Measurements from ENCODE around the gene OSBPL5.

OSBPL5 gene

DNA sequence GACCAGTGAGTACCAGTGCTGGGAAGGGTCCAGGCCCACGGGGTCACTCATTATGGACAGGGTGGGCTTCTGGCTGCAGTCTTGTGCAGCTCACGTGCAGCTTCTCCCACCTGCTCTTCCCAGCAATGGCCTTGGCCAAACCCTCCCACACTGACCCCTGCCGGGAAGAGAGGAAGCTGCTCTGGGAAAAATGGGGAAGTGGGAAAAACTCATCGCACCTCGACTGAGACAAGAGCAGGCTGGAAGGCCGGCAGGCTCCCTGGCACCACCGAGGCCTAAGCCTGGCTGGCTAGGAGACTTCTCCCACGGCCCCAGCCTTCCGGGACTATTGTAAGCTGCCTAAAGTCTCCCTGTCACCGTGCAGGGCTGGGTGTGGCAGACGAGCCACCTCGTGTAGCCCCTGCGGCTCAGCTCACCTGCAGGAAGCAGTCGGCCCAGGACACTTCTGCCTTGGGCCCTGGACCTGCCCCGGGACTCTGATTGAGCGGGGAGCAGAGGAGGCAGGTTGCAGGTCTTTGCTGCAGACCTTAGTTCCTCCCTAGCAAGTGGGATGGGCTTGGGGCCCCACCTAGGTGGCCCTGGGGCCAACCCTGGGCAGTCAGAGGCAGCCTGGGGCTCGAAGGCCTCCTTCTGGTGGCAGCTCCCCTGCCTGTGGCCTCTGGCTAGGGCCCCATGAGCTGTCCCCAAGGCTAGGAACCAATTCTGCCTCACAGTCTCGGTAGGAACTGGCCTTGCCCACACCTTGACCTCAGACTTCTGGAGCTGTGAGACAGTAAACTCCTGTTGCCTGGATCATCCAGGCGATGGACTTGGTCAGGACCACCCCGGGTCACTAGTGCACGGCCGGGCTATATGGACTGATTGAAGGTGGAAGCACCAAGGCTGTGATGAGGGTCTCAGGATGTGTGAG lies 30.4 kb upstream of the OSBPL5 start:
- Histone ChIP-seq H3K4me1 (ENCODE audit: control insufficient read depth in 1 of 2, insufficient read depth in 1 of 2, low read depth in 1 of 2, low read length in 1 of 2) (no peaks in the 10 kb centered on the region), H3K27ac (no peak overlapping the region), H3K27me3 (peaks cover 23% of the 10 kb centered on the region), H3K36me3 (no peaks in the 10 kb centered on the region), H3K4me3 (ENCODE audit: low read depth in 1 of 2, low read length in 1 of 2) (no peak overlapping the region), H3K9me3 (no peaks in the 10 kb centered on the region)
- no peak for TF ChIP-seq CTCF (IDR thresholded peaks at IDR 0.05)

DNA sequence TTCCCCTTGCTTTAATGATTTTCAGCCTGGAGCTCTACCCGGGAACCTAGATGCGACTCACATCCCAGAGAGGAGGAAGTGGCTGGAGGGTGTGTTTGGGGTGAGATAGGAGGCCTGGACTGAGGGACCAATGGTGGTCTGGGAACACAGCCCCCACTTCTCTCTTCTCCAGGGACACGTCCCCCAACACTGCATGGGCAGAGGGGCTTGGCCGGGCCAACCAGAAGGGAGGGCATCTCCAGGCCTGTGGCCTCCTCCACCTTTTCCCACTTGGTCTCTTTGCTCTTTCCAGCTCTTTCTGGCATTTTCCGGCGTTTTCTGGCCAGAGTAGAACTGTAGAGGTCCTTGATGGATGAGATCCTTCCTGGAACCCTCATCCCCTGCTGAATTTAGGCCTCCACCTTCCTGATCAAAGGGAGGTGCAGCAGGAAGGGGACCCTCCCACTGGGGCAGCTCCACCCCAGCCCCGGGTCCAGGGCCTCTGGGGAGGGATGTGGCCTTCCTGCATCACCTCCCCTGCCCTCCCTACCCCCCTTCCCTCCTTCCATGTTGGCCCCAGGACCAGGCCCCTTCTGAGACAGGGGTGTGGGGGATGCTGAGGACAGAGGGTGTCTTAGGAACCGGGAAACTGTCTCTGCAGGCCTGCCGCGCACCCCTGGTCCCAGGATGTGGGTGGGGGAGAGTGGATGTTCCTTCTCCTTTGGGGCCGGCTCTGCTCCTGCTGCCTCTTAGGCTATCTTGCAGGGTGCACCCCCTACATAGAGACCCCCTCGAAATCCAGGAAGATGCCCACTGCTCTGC lies 29.1 kb upstream of the OSBPL5 start:
- Histone ChIP-seq H3K27ac (no peak overlapping the region), H3K4me3 (ENCODE audit: low read depth in 1 of 2, low read length in 1 of 2) (no peak overlapping the region), H3K27me3 (peaks cover 11% of the 10 kb centered on the region), H3K9me3 (no peaks in the 10 kb centered on the region), H3K4me1 (ENCODE audit: control insufficient read depth in 1 of 2, insufficient read depth in 1 of 2, low read depth in 1 of 2, low read length in 1 of 2) (no peaks in the 10 kb centered on the region), H3K36me3 (no peaks in the 10 kb centered on the region)
- no peak for TF ChIP-seq CTCF (IDR thresholded peaks at IDR 0.05)

GRCh38 chr11:3193373-3194015 lies 28.4 kb upstream of the OSBPL5 start:
- Histone ChIP-seq H3K27ac (no peak overlapping the region), H3K27me3 (peaks cover 11% of the 10 kb centered on the region), H3K9me3 (no peaks in the 10 kb centered on the region), H3K4me3 (ENCODE audit: low read depth in 1 of 2, low read length in 1 of 2) (no peak overlapping the region), H3K36me3 (no peaks in the 10 kb centered on the region), H3K4me1 (ENCODE audit: control insufficient read depth in 1 of 2, insufficient read depth in 1 of 2, low read depth in 1 of 2, low read length in 1 of 2) (no peaks in the 10 kb centered on the region)
- no peak for TF ChIP-seq CTCF (IDR thresholded peaks at IDR 0.05)

DNA sequence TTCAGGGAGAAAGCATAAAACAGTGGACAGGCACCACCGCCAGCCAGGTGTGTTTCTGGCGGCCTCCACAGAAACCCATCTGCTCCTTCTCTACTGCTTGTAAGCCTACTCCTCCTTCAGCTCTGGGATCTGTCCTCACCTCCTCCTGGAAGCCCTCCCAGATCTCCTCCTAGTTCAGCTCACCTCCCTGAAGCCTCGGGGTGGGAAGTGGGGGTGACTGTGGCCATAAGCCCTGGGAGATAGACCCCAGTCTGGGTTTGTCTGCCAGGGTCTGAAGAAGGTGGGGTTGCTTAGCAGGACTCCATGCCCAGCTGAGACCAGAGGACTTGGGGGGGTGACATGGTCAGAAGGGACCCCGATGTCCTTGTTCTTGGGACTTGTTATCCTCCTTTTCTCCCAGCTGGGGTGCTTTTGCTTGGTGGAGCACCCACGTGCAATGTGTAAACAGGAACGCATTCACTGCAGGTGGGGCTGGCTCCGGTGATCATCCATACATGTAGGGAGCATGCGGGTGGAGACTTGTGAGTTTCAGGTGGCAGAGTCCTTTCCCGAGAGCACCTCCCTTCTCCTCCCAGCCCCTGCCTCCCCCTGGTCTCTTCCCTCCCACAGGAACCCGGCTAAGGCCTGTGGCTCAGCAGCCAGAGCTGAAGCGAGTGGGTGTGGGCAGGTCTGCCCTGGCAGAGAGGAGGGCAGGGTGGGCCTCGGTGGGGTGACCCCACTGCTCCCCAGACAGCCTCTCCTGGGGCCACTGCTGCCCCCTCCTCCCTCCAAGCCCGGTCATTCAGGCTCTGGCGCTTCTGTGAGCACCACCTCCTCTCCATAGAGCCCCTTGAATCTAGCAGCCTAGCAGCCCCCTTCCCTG lies 27.6 kb upstream of the OSBPL5 start:
- no peak for TF ChIP-seq CTCF (IDR thresholded peaks at IDR 0.05)

More for the DNA sequence above, 27.6 kb upstream of the OSBPL5 start:
- H3K4me3 ChIP-seq (ENCODE audit: low read depth in 1 of 2, low read length in 1 of 2): no peak overlapping the region
- no peak overlapping the region for H3K27ac ChIP-seq
- no peaks in the 10 kb centered on the region for H3K9me3 ChIP-seq
- H3K4me1 ChIP-seq (ENCODE audit: control insufficient read depth in 1 of 2, insufficient read depth in 1 of 2, low read depth in 1 of 2, low read length in 1 of 2): no peaks in the 10 kb centered on the region
- peaks cover 11% of the 10 kb centered on the region for H3K27me3 ChIP-seq
- no peaks in the 10 kb centered on the region for H3K36me3 ChIP-seq

Data from neutrophil (primary cell).